ENCODE data around the gene CNTD1.

DNA sequence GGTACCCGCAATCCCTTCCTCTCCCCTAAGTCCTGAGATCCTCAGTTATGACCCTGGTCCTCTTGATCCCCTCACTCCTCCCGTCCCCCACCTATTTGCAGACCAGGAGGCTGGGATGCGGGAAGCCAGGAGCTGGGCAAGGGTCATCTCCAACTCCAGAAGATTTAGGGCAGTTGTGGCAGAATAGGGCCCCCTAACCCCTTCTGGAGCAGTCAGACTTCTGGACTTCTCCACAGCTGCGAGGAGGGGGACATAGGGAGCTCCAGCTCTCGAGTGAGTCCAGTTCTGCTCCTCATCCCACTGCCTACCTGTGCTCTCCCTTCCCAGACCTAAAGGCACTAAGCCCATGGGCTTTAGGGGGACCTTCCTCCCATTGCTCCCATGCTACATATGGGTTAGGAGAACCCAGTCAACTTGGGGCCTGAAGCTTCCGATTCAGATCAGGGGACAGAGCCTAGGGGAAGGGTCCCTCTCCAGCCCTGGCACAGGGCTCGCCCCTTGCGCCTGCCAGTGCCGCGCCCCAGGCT is 17.0 kb upstream of the CNTD1 start:
- TF ChIP-seq POLR2A (IDR thresholded peaks at IDR 0.05; ENCODE audit: low read depth, low read length): no peak
- TF ChIP-seq, protein P1, sequence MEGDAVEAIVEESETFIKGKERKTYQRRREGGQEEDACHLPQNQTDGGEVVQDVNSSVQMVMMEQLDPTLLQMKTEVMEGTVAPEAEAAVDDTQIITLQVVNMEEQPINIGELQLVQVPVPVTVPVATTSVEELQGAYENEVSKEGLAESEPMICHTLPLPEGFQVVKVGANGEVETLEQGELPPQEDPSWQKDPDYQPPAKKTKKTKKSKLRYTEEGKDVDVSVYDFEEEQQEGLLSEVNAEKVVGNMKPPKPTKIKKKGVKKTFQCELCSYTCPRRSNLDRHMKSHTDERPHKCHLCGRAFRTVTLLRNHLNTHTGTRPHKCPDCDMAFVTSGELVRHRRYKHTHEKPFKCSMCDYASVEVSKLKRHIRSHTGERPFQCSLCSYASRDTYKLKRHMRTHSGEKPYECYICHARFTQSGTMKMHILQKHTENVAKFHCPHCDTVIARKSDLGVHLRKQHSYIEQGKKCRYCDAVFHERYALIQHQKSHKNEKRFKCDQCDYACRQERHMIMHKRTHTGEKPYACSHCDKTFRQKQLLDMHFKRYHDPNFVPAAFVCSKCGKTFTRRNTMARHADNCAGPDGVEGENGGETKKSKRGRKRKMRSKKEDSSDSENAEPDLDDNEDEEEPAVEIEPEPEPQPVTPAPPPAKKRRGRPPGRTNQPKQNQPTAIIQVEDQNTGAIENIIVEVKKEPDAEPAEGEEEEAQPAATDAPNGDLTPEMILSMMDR (conservative IDR thresholded peaks at IDR 0.05; ENCODE audit: low read depth, low read length): no peak
- TF ChIP-seq SMC3 (IDR thresholded peaks at IDR 0.05; ENCODE audit: low read depth, low read length): no peak
- TF ChIP-seq, protein P2, sequence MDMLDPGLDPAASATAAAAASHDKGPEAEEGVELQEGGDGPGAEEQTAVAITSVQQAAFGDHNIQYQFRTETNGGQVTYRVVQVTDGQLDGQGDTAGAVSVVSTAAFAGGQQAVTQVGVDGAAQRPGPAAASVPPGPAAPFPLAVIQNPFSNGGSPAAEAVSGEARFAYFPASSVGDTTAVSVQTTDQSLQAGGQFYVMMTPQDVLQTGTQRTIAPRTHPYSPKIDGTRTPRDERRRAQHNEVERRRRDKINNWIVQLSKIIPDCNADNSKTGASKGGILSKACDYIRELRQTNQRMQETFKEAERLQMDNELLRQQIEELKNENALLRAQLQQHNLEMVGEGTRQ (IDR thresholded peaks at IDR 0.05; ENCODE audit: low read depth, low read length): no peak
- TF ChIP-seq BHLHE40 (IDR thresholded peaks at IDR 0.05; ENCODE audit: low read depth, low read length): no peak
- no peak for TF ChIP-seq RCOR1 (IDR thresholded peaks at IDR 0.05; ENCODE audit: insufficient replicate concordance, low read length)
- TF ChIP-seq MXI1 (IDR thresholded peaks at IDR 0.05; ENCODE audit: borderline replicate concordance, low read depth, low read length): no peak
- no peak for TF ChIP-seq FOS (IDR thresholded peaks at IDR 0.05; ENCODE audit: low read depth, low read length)
- no peak for TF ChIP-seq MAFK (IDR thresholded peaks at IDR 0.05; ENCODE audit: low read depth, low read length)
